ENCODE measurements around the gene ZNF335.

DNA sequence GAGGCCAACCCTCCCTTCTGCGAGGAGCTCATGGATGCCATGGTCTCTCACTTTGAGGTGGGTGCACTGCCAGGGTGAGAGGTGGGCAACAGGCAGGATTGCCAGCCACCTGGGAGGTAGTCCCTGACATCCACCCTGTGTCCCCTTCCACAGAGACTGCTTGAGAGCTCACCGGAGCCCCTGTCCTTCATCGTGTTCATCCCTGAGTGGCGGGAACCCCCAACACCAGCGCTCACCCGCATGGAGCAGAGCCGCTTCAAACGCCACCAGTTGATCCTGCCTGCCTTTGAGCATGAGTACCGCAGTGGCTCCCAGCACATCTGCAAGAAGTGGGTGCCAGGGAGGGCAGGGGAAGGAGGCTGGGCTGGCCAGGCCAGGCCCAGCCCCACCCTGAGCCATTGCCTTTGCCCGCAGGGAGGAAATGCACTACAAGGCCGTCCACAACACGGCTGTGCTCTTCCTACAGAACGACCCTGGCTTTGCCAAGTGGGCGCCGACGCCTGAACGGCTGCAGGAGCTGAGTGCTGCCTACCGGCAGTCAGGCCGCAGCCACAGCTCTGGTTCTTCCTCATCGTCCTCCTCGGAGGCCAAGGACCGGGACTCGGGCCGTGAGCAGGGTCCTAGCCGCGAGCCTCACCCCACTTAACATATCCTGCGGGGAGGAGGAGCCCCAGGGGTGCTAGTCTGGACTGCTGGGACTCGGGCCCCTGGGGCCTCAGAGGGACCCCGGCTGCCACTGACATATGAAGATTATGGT is 24.7 kb downstream of the ZNF335 start:
- TF ChIP-seq, protein P1, sequence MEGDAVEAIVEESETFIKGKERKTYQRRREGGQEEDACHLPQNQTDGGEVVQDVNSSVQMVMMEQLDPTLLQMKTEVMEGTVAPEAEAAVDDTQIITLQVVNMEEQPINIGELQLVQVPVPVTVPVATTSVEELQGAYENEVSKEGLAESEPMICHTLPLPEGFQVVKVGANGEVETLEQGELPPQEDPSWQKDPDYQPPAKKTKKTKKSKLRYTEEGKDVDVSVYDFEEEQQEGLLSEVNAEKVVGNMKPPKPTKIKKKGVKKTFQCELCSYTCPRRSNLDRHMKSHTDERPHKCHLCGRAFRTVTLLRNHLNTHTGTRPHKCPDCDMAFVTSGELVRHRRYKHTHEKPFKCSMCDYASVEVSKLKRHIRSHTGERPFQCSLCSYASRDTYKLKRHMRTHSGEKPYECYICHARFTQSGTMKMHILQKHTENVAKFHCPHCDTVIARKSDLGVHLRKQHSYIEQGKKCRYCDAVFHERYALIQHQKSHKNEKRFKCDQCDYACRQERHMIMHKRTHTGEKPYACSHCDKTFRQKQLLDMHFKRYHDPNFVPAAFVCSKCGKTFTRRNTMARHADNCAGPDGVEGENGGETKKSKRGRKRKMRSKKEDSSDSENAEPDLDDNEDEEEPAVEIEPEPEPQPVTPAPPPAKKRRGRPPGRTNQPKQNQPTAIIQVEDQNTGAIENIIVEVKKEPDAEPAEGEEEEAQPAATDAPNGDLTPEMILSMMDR (IDR thresholded peaks at IDR 0.05), result no peak
- TF ChIP-seq POLR2A (IDR thresholded peaks at IDR 0.05), result no peak
